ENCODE data around the gene MANBA. TPM values are rescaled to one million over a fixed set of nuclear protein-coding genes. Genes with fewer than 3 reads are reported as not detected.

The MANBA gene
- total RNA-seq, 2 experiments from 2014 or later: 9.8 to 11.0 TPM

DNA sequence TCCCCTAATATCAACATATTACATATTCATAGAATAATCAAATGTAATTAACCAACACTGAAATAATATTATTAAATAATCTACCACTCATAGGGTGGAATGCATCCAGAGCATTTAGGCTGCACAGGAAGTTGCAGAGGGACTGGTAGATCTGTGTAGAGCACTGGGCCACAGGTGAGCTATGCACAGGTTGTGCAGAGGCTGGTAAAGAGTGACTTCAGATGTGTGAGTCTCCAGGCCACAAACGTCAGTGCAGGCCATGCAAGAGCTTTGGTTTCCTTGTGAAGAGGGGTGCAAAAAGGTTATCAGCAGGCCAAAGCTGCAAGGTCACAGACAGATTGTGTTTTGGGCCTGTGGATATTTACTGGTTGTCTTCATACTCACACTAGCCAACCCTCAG lies 25.5 kb upstream of the MANBA start:
- no peak for DNase-seq
- Mint-ChIP-seq H3K27me3 (ENCODE audit: low read depth) (no peaks in the 10 kb centered on the region), H3K9me3 (peaks cover 3% of the 10 kb centered on the region), H3K36me3 (ENCODE audit: low read depth) (no peaks in the 10 kb centered on the region), H3K4me1 (ENCODE audit: low read depth) (peaks cover 23% of the 10 kb centered on the region), H3K4me3 (no peak overlapping the region), H3K27ac (no peak overlapping the region)
- intact Hi-C loops (cut with micrococcal nuclease): no loop called here
- CTCF ChIA-PET: no interaction called here

DNA sequence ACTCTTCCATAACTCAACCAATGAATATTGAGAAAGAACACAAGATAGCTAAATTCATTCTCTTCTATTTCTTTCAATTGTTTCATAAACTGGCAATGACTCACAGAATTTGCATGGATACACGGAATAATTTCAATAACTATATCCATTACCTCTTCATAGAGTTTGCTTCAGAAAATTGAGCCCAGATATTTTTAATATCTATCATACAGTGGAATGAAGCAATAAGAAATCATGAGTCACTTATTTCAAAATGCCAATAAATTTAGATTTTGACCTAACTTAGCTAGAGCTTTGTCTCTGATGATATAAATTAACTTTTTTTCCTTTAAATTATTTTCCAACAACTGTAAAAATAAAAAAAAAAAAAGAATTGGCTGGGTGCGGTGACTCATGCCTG lies 22.2 kb upstream of the MANBA start:
- intact Hi-C loops (cut with micrococcal nuclease): no loop called here
- peaks cover 6% of the 10 kb centered on the region for H3K4me1 Mint-ChIP-seq (ENCODE audit: low read depth)
- no peaks in the 10 kb centered on the region for H3K36me3 Mint-ChIP-seq (ENCODE audit: low read depth)
- CTCF ChIA-PET: interaction anchor here (0.7 kb wide), 1 partner anchor 301 kb away, joined by 3 read pairs; no protein-coding TSS in a partner anchor
- DNase-seq: no peak
- no peaks in the 10 kb centered on the region for H3K27me3 Mint-ChIP-seq (ENCODE audit: low read depth)
- H3K27ac Mint-ChIP-seq: no peak overlapping the region
- H3K4me3 Mint-ChIP-seq: no peak overlapping the region
- H3K9me3 Mint-ChIP-seq: no peaks in the 10 kb centered on the region

DNA sequence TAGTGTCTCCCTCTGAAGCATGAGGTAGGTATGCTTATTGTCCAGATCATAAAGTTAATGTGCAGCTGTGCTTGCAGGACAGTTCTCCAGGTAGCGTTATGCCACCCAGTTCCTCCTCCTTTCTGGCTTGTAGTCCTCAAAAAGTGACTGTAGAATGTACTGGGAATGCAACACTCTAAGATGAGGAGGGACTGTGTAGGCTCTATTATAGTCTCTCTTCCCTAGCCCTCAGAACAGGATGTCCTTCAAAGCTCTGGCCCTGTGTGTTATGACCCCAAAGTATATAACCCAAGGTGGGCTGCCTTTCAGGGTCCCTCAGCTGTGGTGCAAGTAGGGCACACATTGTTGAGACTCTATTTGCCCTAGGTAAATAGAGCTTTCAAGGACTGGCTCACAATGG lies 20.8 kb upstream of the MANBA start:
- no peak overlapping the region for H3K4me3 Mint-ChIP-seq
- intact Hi-C loops (cut with micrococcal nuclease): no loop called here
- no peaks in the 10 kb centered on the region for H3K27me3 Mint-ChIP-seq (ENCODE audit: low read depth)
- DNase-seq: no peak
- CTCF ChIA-PET: no interaction called here
- H3K9me3 Mint-ChIP-seq: no peaks in the 10 kb centered on the region
- H3K36me3 Mint-ChIP-seq (ENCODE audit: low read depth): no peaks in the 10 kb centered on the region
- H3K27ac Mint-ChIP-seq: no peak overlapping the region
- peaks cover 1% of the 10 kb centered on the region for H3K4me1 Mint-ChIP-seq (ENCODE audit: low read depth)

DNA sequence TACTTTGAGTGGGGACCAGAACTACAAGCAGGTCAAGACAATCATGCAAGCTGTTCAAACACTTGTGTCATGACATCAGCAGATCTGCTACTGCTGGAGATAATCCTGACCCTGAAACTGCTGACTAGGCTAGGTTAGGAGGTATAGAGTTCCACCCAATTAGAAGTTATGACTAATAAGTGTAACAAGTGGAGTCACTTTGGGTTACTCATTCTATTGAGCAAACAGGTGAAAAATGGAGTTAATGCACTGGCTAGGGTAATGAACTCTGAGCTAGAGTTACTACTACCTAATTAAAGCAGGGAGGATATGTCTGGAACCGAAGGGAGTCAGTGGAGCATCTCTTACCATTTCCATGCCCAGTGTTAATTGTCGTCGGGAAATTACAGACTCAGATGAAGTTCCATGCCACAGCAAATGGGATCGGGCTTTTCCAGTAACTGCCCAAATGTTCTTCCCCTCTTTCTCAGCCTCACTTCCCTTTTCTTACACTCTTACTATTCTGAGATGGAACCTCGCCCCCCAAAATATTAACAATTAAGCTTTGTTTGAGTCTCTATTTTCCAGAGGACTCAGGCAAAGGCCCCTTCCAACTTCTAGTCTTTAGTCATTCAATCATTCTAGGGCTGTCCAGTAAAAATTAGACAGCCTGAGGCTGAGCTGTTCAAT lies 19.8 kb upstream of the MANBA start:
- CTCF ChIA-PET: no interaction called here
- no peak for DNase-seq
- Mint-ChIP-seq H3K4me1 (ENCODE audit: low read depth) (peaks cover 1% of the 10 kb centered on the region), H3K4me3 (no peak overlapping the region), H3K36me3 (ENCODE audit: low read depth) (no peaks in the 10 kb centered on the region), H3K27me3 (ENCODE audit: low read depth) (no peaks in the 10 kb centered on the region), H3K27ac (no peak overlapping the region), H3K9me3 (no peaks in the 10 kb centered on the region)
- intact Hi-C loops (cut with micrococcal nuclease): no loop called here

DNA sequence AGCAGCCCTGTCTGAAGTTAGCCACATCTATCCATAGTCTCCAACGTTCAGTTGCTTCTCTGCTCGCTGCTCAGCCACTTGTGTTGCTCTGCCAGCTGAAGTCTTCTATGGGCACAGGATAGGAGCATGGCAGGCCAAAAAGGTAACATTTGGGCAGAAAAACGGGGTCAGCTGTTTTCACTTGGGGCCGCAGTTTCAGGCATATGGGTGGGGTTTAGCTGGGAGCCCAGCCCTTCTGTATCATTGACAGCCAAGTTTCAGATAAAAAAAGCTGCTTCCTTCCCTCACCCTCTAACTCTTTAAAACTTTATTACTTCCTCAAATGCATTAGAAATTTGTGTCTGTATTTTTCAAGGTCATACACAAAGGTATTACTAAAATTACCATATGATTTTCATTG lies 18.4 kb upstream of the MANBA start:
- no peak overlapping the region for H3K4me3 Mint-ChIP-seq
- no peak for DNase-seq
- peaks cover 1% of the 10 kb centered on the region for H3K4me1 Mint-ChIP-seq (ENCODE audit: low read depth)
- CTCF ChIA-PET: no interaction called here
- no peak overlapping the region for H3K27ac Mint-ChIP-seq
- intact Hi-C loops (cut with micrococcal nuclease): no loop called here
- H3K36me3 Mint-ChIP-seq (ENCODE audit: low read depth): no peaks in the 10 kb centered on the region
- no peaks in the 10 kb centered on the region for H3K27me3 Mint-ChIP-seq (ENCODE audit: low read depth)
- H3K9me3 Mint-ChIP-seq: no peaks in the 10 kb centered on the region

DNA sequence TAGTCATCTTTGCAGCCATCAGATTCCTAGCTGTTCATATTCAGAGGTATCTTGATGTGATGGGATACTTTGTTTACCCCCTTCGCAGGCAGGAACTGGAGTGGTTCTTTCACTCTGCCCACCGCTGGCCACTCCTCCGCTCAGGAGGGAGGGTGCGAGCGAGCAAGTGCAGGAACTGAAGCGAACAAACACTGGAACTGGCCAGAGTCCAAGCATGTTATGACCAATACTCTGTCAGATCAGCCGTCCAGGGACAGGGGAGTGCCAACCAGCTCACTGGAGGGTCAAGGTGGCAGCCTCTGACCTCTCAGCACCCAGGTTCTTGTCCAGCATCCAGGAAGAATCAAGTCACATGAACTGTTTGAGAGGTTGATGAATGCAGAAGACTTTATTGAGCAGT lies 18.0 kb upstream of the MANBA start:
- H3K4me3 Mint-ChIP-seq: no peak overlapping the region
- no peak overlapping the region for H3K27ac Mint-ChIP-seq
- CTCF ChIA-PET: no interaction called here
- intact Hi-C loops (cut with micrococcal nuclease): no loop called here
- DNase-seq: no peak
- no peaks in the 10 kb centered on the region for H3K9me3 Mint-ChIP-seq
- no peaks in the 10 kb centered on the region for H3K36me3 Mint-ChIP-seq (ENCODE audit: low read depth)
- peaks cover 1% of the 10 kb centered on the region for H3K4me1 Mint-ChIP-seq (ENCODE audit: low read depth)
- H3K27me3 Mint-ChIP-seq (ENCODE audit: low read depth): no peaks in the 10 kb centered on the region

DNA sequence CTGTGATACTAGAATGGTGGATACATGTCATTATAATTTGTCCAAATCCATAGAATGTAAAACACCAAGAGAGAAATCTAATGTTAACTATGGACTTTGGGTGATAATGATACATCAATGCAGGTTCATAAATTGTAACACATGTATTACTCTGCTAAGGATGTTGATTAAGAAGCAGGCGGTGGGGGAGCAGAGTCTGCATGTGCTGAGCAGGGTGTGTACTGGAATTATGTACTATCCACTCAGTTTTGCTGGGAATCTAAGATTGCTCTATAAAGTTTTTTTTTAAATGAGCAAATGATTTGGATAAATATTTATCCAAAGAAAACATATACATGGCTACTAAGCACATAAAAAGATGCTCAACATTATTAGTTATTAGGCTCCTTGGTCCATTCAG lies 15.0 kb upstream of the MANBA start:
- Mint-ChIP-seq H3K27me3 (ENCODE audit: low read depth) (no peaks in the 10 kb centered on the region), H3K4me3 (no peak overlapping the region), H3K4me1 (ENCODE audit: low read depth) (peaks cover 1% of the 10 kb centered on the region), H3K27ac (no peak overlapping the region), H3K36me3 (ENCODE audit: low read depth) (no peaks in the 10 kb centered on the region), H3K9me3 (no peaks in the 10 kb centered on the region)
- DNase-seq: no peak
- intact Hi-C loops (cut with micrococcal nuclease): no loop called here
- CTCF ChIA-PET: no interaction called here

DNA sequence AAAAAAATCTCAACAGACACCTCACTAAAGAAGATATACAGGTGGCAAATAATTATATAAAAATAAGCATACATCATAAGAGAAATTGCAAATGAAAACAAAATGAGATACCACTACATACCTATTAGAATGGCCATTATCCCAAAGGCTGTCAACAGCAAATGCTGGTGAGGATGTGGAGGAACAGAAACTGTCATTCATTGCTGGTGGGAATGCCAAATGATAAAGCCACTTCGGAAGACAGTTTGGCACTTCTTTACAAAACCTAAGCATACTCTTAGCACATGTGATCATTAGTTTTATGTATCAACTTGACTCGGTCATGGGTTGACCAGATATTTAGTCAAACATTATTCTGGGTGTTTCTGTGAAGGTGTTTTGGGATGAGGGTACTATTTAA lies 13.5 kb upstream of the MANBA start:
- Mint-ChIP-seq H3K27ac (no peak overlapping the region), H3K4me3 (no peak overlapping the region), H3K27me3 (ENCODE audit: low read depth) (no peaks in the 10 kb centered on the region), H3K4me1 (ENCODE audit: low read depth) (no peaks in the 10 kb centered on the region), H3K36me3 (ENCODE audit: low read depth) (no peaks in the 10 kb centered on the region), H3K9me3 (no peaks in the 10 kb centered on the region)
- no peak for DNase-seq
- intact Hi-C loops (cut with micrococcal nuclease): no loop called here
- CTCF ChIA-PET: no interaction called here

DNA sequence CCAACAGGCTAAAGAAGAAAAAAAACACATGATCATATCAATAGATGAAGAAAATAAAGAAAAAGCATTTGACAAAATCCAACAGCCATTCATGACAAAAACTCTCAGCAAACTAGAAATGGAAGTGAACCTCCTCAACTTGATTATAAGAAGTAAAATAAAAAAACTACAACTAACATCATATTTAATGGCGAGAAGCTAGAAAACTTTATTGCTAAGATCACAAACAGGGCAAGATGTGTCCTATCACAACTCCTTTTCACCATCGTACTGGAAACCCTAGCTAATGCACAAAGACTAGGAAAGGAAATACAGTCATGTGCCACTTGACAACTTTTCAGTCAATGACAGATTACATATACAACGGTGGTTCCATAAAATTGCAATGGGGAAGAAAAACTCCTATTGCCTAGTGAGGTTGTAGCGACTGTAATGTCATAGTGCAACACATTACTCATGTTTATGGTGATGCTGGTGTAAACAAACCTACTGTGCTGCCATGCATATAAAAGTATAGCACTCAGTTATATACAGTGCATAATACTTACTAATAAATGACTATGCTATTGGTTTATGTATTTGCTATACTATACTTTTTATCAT lies 12.1 kb upstream of the MANBA start:
- DNase-seq: no peak
- Mint-ChIP-seq H3K4me3 (no peak overlapping the region), H3K27me3 (ENCODE audit: low read depth) (no peaks in the 10 kb centered on the region), H3K9me3 (no peaks in the 10 kb centered on the region), H3K36me3 (ENCODE audit: low read depth) (no peaks in the 10 kb centered on the region), H3K27ac (no peak overlapping the region), H3K4me1 (ENCODE audit: low read depth) (no peaks in the 10 kb centered on the region)
- CTCF ChIA-PET: no interaction called here
- intact Hi-C loops (cut with micrococcal nuclease): no loop called here

DNA sequence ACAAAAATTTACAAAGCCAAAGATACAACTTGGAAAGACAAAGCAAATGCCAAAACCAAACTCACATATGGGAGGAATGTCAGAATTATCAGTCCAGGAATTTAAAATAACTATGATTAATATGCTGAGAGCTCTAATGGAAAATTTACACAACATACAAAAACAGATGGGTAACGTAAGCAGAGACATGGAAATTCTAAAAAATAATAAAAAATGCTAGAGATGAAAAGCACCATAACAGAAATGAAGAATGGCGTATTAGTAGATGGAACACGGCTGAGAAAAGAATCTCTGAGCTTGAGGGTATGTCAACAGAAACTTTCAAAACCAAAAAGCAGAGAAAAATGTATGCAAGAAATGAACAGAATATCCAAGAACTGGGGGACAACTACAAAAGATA lies 4.1 kb upstream of the MANBA start:
- CTCF ChIA-PET: no interaction called here
- Mint-ChIP-seq H3K4me3 (no peak overlapping the region), H3K27me3 (ENCODE audit: low read depth) (no peaks in the 10 kb centered on the region), H3K9me3 (no peaks in the 10 kb centered on the region), H3K4me1 (ENCODE audit: low read depth) (peaks cover 9% of the 10 kb centered on the region), H3K36me3 (ENCODE audit: low read depth) (no peaks in the 10 kb centered on the region), H3K27ac (no peak overlapping the region)
- DNase-seq: no peak
- intact Hi-C loops (cut with micrococcal nuclease): no loop called here

DNA sequence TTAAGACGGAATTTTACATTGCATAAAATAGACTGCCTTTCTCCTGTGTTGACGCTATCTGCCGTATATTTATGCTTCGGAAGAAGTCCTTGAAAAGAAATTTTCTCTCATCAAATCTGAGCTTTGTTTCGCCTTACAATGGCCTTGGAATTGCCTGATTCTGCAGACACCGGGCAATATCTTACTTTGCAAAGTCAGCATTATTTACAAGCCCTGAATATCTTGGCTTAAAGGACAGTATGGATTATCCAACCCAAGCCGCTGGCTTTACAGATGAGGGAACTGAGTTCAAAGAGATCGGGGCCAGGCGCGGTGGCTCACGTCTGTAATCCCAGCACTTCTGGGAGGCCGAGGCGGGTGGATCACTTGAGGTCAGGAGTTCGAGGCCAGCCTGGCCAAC lies 1.1 kb upstream of the MANBA start:
- no peaks in the 10 kb centered on the region for H3K9me3 Mint-ChIP-seq
- DNase-seq: no peak
- intact Hi-C loops (cut with micrococcal nuclease): loop anchor here (1.0 to 2.0 kb wide), 4 partner anchors 259 to 1415 kb away; partner anchors contain the start of genes CENPE, PPP3CA and SLC39A8
- peak overlapping the region; percentile 88 for H3K4me3 Mint-ChIP-seq
- CTCF ChIA-PET: interaction anchor here (1.3 to 1.5 kb wide), 2 partner anchors 9 to 141 kb away, joined by 3 to 4 read pairs; no protein-coding TSS in a partner anchor
- no peak overlapping the region for H3K27ac Mint-ChIP-seq
- no peaks in the 10 kb centered on the region for H3K36me3 Mint-ChIP-seq (ENCODE audit: low read depth)
- H3K4me1 Mint-ChIP-seq (ENCODE audit: low read depth): peaks cover 27% of the 10 kb centered on the region
- no peaks in the 10 kb centered on the region for H3K27me3 Mint-ChIP-seq (ENCODE audit: low read depth)

DNA sequence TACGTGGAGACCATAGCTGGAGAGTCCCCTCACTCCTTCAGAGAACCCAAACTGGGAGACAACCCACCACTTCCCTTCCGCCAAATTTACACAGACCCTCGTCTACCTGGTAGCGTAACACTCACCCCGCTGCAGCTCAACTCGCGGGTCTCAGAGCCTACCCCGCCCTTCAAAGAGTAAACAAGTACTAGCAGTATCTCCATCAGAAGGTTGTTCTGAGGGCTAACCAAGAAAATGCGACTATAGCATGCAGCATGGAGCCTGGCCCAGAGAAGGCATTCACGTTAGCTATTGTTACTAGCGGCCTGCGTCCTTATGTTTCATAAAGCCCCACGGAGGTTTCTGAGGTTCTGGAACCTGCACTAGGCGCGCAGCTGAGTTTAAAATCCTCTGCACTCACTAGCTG lies 531 bp upstream of the MANBA start:
- Mint-ChIP-seq H3K9me3 (no peaks in the 10 kb centered on the region), H3K4me1 (ENCODE audit: low read depth) (peaks cover 27% of the 10 kb centered on the region), H3K27me3 (ENCODE audit: low read depth) (no peaks in the 10 kb centered on the region), H3K36me3 (ENCODE audit: low read depth) (no peaks in the 10 kb centered on the region), H3K27ac (peak overlapping the region; percentile 27), H3K4me3 (peak overlapping the region; percentile 88)
- DNase-seq: peak; percentile 35
- CTCF ChIA-PET: interaction anchor here (1.2 to 1.5 kb wide), 3 partner anchors 8 to 141 kb away, joined by 3 to 4 read pairs (median 4); no protein-coding TSS in a partner anchor
- intact Hi-C loops (cut with micrococcal nuclease): loop anchor here (1.0 to 2.0 kb wide), 4 partner anchors 258 to 1414 kb away; partner anchors contain the start of genes CENPE, PPP3CA and SLC39A8
